Inflammatory macrophage treated with lipopolysaccharide for 4 hours (primary cell): Measurements from ENCODE around the gene GFAP.
A peak's percentile ranks its signal among the peaks of the same experiment; 100 is the strongest.

ENCODE experiments used
- DNase-seq: peaks from one replicate; pipeline ENCODE4 v3.0.0-alpha.2; 2020

GFAP gene

GRCh38 chr17:44894642-44895041 is 20.7 kb downstream of the GFAP start:
- no peak for DNase-seq

- no peak for DNase-seq
These were observed 23.1 kb downstream of the GFAP start for GRCh38 chr17:44892250-44892649.

- no peak for DNase-seq
These were observed 26.3 kb downstream of the GFAP start for GRCh38 chr17:44889003-44889402.

GRCh38 chr17:44887971-44888954 is 27.0 kb downstream of the GFAP start:
- peak; percentile 36 for DNase-seq

GRCh38 chr17:44887016-44887415 is 28.3 kb downstream of the GFAP start:
- no peak for DNase-seq

- no peak for DNase-seq
These were observed 30.4 kb downstream of the GFAP start for GRCh38 chr17:44884941-44885340.

GRCh38 chr17:44881145-44881544 is 34.2 kb downstream of the GFAP start:
- DNase-seq, result no peak

GRCh38 chr17:44880062-44880461 is 35.2 kb downstream of the GFAP start:
- DNase-seq, result no peak

- DNase-seq, result no peak
These were observed 35.9 kb downstream of the GFAP start for GRCh38 chr17:44879376-44879775.

- DNase-seq, result peak; percentile 32
These were observed 36.6 kb downstream of the GFAP start for GRCh38 chr17:44878627-44879221.

- no peak for DNase-seq
These were observed 38.2 kb downstream of the GFAP start for GRCh38 chr17:44877121-44877520.

GRCh38 chr17:44875761-44876160 is 39.5 kb downstream of the GFAP start:
- no peak for DNase-seq

GRCh38 chr17:44872131-44872768 is 43.0 kb downstream of the GFAP start:
- no peak for DNase-seq

GRCh38 chr17:44871556-44871955 is 43.7 kb downstream of the GFAP start:
- no peak for DNase-seq

- no peak for DNase-seq
These were observed 47.5 kb downstream of the GFAP start for GRCh38 chr17:44867841-44868240.

- DNase-seq, result no peak
These were observed 49.4 kb downstream of the GFAP start for GRCh38 chr17:44865931-44866330.

GRCh38 chr17:44865231-44865660 is 50.1 kb downstream of the GFAP start:
- DNase-seq, result peak; percentile 68

GRCh38 chr17:44864831-44865230 is 50.5 kb downstream of the GFAP start:
- no peak for DNase-seq

GRCh38 chr17:44863061-44863918 is 52.0 kb downstream of the GFAP start:
- DNase-seq, result no peak

- no peak for DNase-seq
These were observed 52.9 kb downstream of the GFAP start for GRCh38 chr17:44862278-44862914.

- no peak for DNase-seq
These were observed 55.6 kb downstream of the GFAP start for GRCh38 chr17:44859701-44860100.

- DNase-seq, result no peak
These were observed 61.1 kb downstream of the GFAP start for GRCh38 chr17:44854192-44854591.
